ENCODE measurements around the gene RELCH. TPM values are rescaled to one million over a fixed set of nuclear protein-coding genes. Genes with fewer than 3 reads are reported as not detected.

The RELCH gene

Small RNA genes within 50 kb of the gene (small RNA-seq; reads per million reads assigned to genes)
- not detected for gene RF00019 (ENCODE audit: low read depth)
